ENCODE data around the gene KCNIP1. TPM values are rescaled to one million over a fixed set of nuclear protein-coding genes. Genes with fewer than 3 reads are reported as not detected.

Gene KCNIP1
- total RNA-seq, 1 donor from 2014 or later = 5.3 TPM

- no peaks in the 10 kb centered on the region for H3K9me3 Mint-ChIP-seq
- TF ChIP-seq CTCF (conservative IDR thresholded peaks at IDR 0.05) = no peak
- peaks cover 32% of the 10 kb centered on the region for H3K4me1 Mint-ChIP-seq (ENCODE audit: unreplicated experiment)
- H3K27me3 Mint-ChIP-seq = peaks cover 67% of the 10 kb centered on the region
- peak overlapping the region; percentile 35 for H3K4me3 Mint-ChIP-seq
- peak overlapping the region; percentile 72 for H3K27ac Mint-ChIP-seq
- H3K36me3 Mint-ChIP-seq = no peaks in the 10 kb centered on the region
- no peak for DNase-seq (ENCODE audit: extremely low spot score, unreplicated experiment)
These were observed 93.4 kb downstream of the KCNIP1 start for GRCh38 chr5:170597109-170597751.

DNA sequence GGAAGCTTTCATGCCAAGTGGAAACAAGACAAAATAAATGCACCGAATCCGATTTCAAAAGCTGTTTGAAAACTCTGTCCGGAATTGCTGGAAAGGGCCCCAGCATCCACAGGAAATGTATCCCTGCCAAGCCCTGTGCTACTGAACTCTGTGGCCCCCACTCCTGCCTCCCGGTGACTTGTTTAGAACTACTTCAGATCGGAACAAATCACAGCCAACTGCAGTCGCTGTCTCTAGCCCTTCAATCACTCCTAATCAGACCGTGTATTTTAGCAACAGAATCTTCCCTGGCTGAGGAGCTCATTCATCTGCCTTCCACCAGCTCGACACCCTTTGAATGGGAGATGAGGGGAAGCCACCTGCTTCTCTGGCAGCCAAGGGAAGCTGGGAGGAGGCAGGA is 94.1 kb downstream of the KCNIP1 start:
- Mint-ChIP-seq H3K27me3 (peaks cover 68% of the 10 kb centered on the region), H3K36me3 (no peaks in the 10 kb centered on the region), H3K9me3 (no peaks in the 10 kb centered on the region), H3K27ac (peak overlapping the region; percentile 40), H3K4me3 (peak overlapping the region; percentile 1), H3K4me1 (ENCODE audit: unreplicated experiment) (peaks cover 33% of the 10 kb centered on the region)
- no peak for DNase-seq (ENCODE audit: extremely low spot score, unreplicated experiment)
- TF ChIP-seq CTCF (conservative IDR thresholded peaks at IDR 0.05) = no peak

DNA sequence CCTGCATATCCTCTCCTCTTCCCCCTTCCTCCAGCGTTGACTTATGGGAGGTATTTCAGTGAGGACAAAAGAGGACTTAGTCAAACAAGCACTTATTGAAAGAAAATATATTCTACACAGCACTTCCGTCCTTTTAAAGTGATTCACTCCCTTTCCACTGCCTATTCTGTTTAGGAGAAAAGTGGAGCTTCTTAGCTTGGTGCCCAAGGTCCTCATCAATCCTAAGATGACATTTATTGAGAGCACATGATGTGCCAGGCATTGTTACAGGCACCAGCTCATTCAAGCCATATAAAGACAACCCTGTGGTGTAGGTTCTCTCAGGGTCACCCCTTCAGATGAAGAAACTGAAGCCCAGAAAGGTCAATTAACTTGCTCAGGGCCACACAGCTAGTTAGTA is 95.9 kb downstream of the KCNIP1 start:
- H3K36me3 Mint-ChIP-seq = no peaks in the 10 kb centered on the region
- TF ChIP-seq CTCF (conservative IDR thresholded peaks at IDR 0.05) = no peak
- H3K4me3 Mint-ChIP-seq = no peak overlapping the region
- peaks cover 66% of the 10 kb centered on the region for H3K27me3 Mint-ChIP-seq
- DNase-seq (ENCODE audit: extremely low spot score, unreplicated experiment) = no peak
- peaks cover 42% of the 10 kb centered on the region for H3K4me1 Mint-ChIP-seq (ENCODE audit: unreplicated experiment)
- H3K9me3 Mint-ChIP-seq = no peaks in the 10 kb centered on the region
- H3K27ac Mint-ChIP-seq = no peak overlapping the region

DNA sequence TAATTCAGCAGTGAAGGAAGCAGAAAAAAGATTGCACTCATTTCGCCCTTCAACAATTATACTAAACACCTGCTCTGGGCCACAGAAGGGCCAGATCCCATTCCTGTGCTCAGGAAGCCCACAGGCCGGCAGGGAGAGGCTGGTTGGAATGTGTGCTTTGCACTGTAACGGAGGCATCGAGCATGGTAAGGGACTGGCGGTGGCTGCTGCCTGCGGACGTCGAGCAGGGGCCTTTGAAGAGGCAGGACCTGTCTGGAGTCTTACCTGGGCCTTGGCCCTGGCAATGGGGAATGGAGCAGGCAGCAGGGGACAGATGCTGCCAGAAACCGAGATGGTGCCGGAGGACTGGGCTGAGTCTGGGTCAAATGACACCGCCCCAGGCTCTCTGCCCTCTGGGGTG is 97.8 kb downstream of the KCNIP1 start:
- no peak for DNase-seq (ENCODE audit: extremely low spot score, unreplicated experiment)
- H3K9me3 Mint-ChIP-seq = no peaks in the 10 kb centered on the region
- no peak overlapping the region for H3K27ac Mint-ChIP-seq
- no peak overlapping the region for H3K4me3 Mint-ChIP-seq
- no peaks in the 10 kb centered on the region for H3K36me3 Mint-ChIP-seq
- peaks cover 37% of the 10 kb centered on the region for H3K4me1 Mint-ChIP-seq (ENCODE audit: unreplicated experiment)
- peaks cover 73% of the 10 kb centered on the region for H3K27me3 Mint-ChIP-seq
- TF ChIP-seq CTCF (conservative IDR thresholded peaks at IDR 0.05) = no peak

- peaks cover 31% of the 10 kb centered on the region for H3K4me1 Mint-ChIP-seq (ENCODE audit: unreplicated experiment)
- H3K27ac Mint-ChIP-seq = no peak overlapping the region
- TF ChIP-seq CTCF (conservative IDR thresholded peaks at IDR 0.05) = no peak
These were observed 99.3 kb downstream of the KCNIP1 start for GRCh38 chr5:170603109-170603508.

More at GRCh38 chr5:170603109-170603508, 99.3 kb downstream of the KCNIP1 start:
- Mint-ChIP-seq H3K36me3 (no peaks in the 10 kb centered on the region), H3K4me3 (no peak overlapping the region), H3K27me3 (peaks cover 78% of the 10 kb centered on the region), H3K9me3 (no peaks in the 10 kb centered on the region)
- DNase-seq (ENCODE audit: extremely low spot score, unreplicated experiment) = no peak

All from type B pancreatic cell (in vitro differentiated cells).